Esophagus (tissue), 2 donors: Measurements from ENCODE around the gene KRT7. TPM values are rescaled to one million over a fixed set of nuclear protein-coding genes. Genes with fewer than 3 reads are reported as not detected.

Source experiments
- polyA plus RNA-seq, 2 donors: library from polyadenylated mRNA; stranded (reverse); fragments of 200-250 nt; gene quantifications; one replicate each; pipeline ENCODE4 v1.2.3, GENCODE V29; 2013
- donor health status: healthy with polysubstance abuse.
- donor health status: Bipolar disorder and iron deficiency.

The KRT7 gene
- polyA plus RNA-seq, 2 donors = 153 to 213 TPM

Other genes starting within 250 kb of the KRT7 start
- gene TAMALIN, start 226.3 kb upstream of the KRT7 start, polyA plus RNA-seq = 1 to 10 TPM; 6.1 to 7.4 TPM
- 10 to 100 TPM in 1 of 2 donors, 1 to 10 TPM in 1; 6.3 to 10.6 TPM for gene NR4A1, start 181.8 kb upstream of the KRT7 start, polyA plus RNA-seq
- 10 to 100 TPM; 16.3 to 43.0 TPM for gene ATG101, start 163.3 kb upstream of the KRT7 start, polyA plus RNA-seq
- under 1 TPM; 0.18 to 0.22 TPM for gene SMIM41, start 153.5 kb upstream of the KRT7 start, polyA plus RNA-seq
- gene KRT80, start 41.2 kb upstream of the KRT7 start, polyA plus RNA-seq = 10 to 100 TPM; 40.9 to 53.9 TPM
- gene KRT86, start 41.4 kb downstream of the KRT7 start, polyA plus RNA-seq = under 1 TPM; 0.04 to 0.10 TPM
- under 1 TPM; 0.05 to 0.08 TPM for gene KRT81, start 58.3 kb downstream of the KRT7 start, polyA plus RNA-seq
- gene KRT83, start 88.2 kb downstream of the KRT7 start, polyA plus RNA-seq = not detected
- gene KRT85, start 134.2 kb downstream of the KRT7 start, polyA plus RNA-seq = not detected
- under 1 TPM in 1 of 2 donors, not detected in 1; 0.02 TPM for gene KRT84, start 152.4 kb downstream of the KRT7 start, polyA plus RNA-seq
- not detected for gene KRT82, start 173.1 kb downstream of the KRT7 start, polyA plus RNA-seq
- under 1 TPM; 0.08 to 0.19 TPM for gene KRT75, start 201.1 kb downstream of the KRT7 start, polyA plus RNA-seq
- 100 to 1,000 TPM; 106 to 453 TPM for gene KRT6B, start 218.9 kb downstream of the KRT7 start, polyA plus RNA-seq
- gene KRT6C, start 240.6 kb downstream of the KRT7 start, polyA plus RNA-seq = 100 to 1,000 TPM; 229 to 427 TPM